ENCODE results near the gene DENND1A. TPM values are rescaled to one million over a fixed set of nuclear protein-coding genes. Genes with fewer than 3 reads are reported as not detected.

DENND1A gene
- total RNA-seq, 3 donors from 2014 or later: 18.4 to 21.3 (median 20.1) TPM

- H3K9me3 ChIP-seq: no peaks in the 10 kb centered on the region
- H3K27ac ChIP-seq: no peak overlapping the region
- no peaks in the 10 kb centered on the region for H3K36me3 ChIP-seq
- intact Hi-C loops (cut with DNase I; ENCODE audit: low total_unique reads): loop anchor here (5.0 kb wide), 1 partner anchor 480 kb away; no protein-coding TSS in a partner anchor
- TF ChIP-seq POLR2AphosphoS5 (IDR thresholded peaks at IDR 0.05) (no peak), POLR2A (IDR thresholded peaks at IDR 0.05) (no peak)
- no peaks in the 10 kb centered on the region for H3K4me1 ChIP-seq
- no peak overlapping the region for H3K4me3 ChIP-seq
- H3K27me3 ChIP-seq: peaks cover 4 to 29% of the 10 kb centered on the region in 2 donors
- no peak for DNase-seq (ENCODE audit: low spot score in 2 of 2)
Measured at GRCh38 chr9:123377211-123377971, 552.5 kb downstream of the DENND1A start.

- Histone ChIP-seq H3K27ac (no peak overlapping the region), H3K36me3 (no peaks in the 10 kb centered on the region), H3K4me1 (no peaks in the 10 kb centered on the region), H3K27me3 (peaks cover 4 to 35% of the 10 kb centered on the region in 2 donors), H3K4me3 (no peak overlapping the region), H3K9me3 (no peaks in the 10 kb centered on the region)
- no peak for DNase-seq (ENCODE audit: low spot score in 2 of 2)
- intact Hi-C loops (cut with DNase I; ENCODE audit: low total_unique reads): loop anchor here (5.0 kb wide), 1 partner anchor 479 kb away; no protein-coding TSS in a partner anchor
- no peak for TF ChIP-seq POLR2AphosphoS5 (IDR thresholded peaks at IDR 0.05)
Measured at GRCh38 chr9:123376218-123377071, 553.5 kb downstream of the DENND1A start.

GRCh38 chr9:123375469-123376132 is 554.3 kb downstream of the DENND1A start:
- Histone ChIP-seq H3K4me3 (no peak overlapping the region), H3K9me3 (no peaks in the 10 kb centered on the region), H3K4me1 (no peaks in the 10 kb centered on the region), H3K36me3 (no peaks in the 10 kb centered on the region), H3K27ac (no peak overlapping the region), H3K27me3 (peaks cover 4 to 37% of the 10 kb centered on the region in 2 donors)
- TF ChIP-seq POLR2AphosphoS5 (IDR thresholded peaks at IDR 0.05) (no peak), CTCF (IDR thresholded peaks at IDR 0.05) (no peak), POLR2A (IDR thresholded peaks at IDR 0.05) (no peak)
- DNase-seq (ENCODE audit: low spot score in 2 of 2): no peak
- intact Hi-C loops (cut with DNase I; ENCODE audit: low total_unique reads): loop anchor here (5.0 kb wide), 1 partner anchor 478 kb away; no protein-coding TSS in a partner anchor

GRCh38 chr9:123373946-123374345 is 556.0 kb downstream of the DENND1A start:
- no peak overlapping the region for H3K4me3 ChIP-seq
- no peaks in the 10 kb centered on the region for H3K36me3 ChIP-seq
- H3K9me3 ChIP-seq: no peaks in the 10 kb centered on the region
- no peaks in the 10 kb centered on the region for H3K4me1 ChIP-seq
- no peak for DNase-seq (ENCODE audit: low spot score in 2 of 2)
- intact Hi-C loops (cut with DNase I; ENCODE audit: low total_unique reads): loop anchor here (5.0 kb wide), 1 partner anchor 677 kb away; no protein-coding TSS in a partner anchor
- TF ChIP-seq POLR2AphosphoS5 (IDR thresholded peaks at IDR 0.05): no peak
- TF ChIP-seq CTCF (IDR thresholded peaks at IDR 0.05): no peak
- TF ChIP-seq POLR2A (IDR thresholded peaks at IDR 0.05): no peak
- peaks cover 4 to 42% of the 10 kb centered on the region in 2 donors for H3K27me3 ChIP-seq
- no peak overlapping the region for H3K27ac ChIP-seq

- Histone ChIP-seq H3K36me3 (no peaks in the 10 kb centered on the region), H3K4me1 (no peaks in the 10 kb centered on the region), H3K4me3 (no peak overlapping the region), H3K27ac (no peak overlapping the region), H3K27me3 (peaks cover 4 to 47% of the 10 kb centered on the region in 2 donors), H3K9me3 (no peaks in the 10 kb centered on the region)
- intact Hi-C loops (cut with DNase I; ENCODE audit: low total_unique reads): loop anchor here (5.0 kb wide), 1 partner anchor 676 kb away; no protein-coding TSS in a partner anchor
- TF ChIP-seq POLR2AphosphoS5 (IDR thresholded peaks at IDR 0.05) (no peak), CTCF (IDR thresholded peaks at IDR 0.05) (no peak), POLR2A (IDR thresholded peaks at IDR 0.05) (no peak)
- no peak for DNase-seq (ENCODE audit: low spot score in 2 of 2)
Measured at GRCh38 chr9:123373447-123373923, 556.4 kb downstream of the DENND1A start.
